Measurements from ENCODE around the gene VRK3.
A peak's percentile ranks its signal among the peaks of the same experiment; 100 is the strongest.
"Not testable (repeated sequence)": the region's sequence is repeated elsewhere in the genome, so short reads cannot be mapped to it uniquely, and the experiment has no call there.

The VRK3 gene

GRCh38 chr19:49986354-49986753 is 38.8 kb downstream of the VRK3 start:
- DNase-seq: no peak

DNA sequence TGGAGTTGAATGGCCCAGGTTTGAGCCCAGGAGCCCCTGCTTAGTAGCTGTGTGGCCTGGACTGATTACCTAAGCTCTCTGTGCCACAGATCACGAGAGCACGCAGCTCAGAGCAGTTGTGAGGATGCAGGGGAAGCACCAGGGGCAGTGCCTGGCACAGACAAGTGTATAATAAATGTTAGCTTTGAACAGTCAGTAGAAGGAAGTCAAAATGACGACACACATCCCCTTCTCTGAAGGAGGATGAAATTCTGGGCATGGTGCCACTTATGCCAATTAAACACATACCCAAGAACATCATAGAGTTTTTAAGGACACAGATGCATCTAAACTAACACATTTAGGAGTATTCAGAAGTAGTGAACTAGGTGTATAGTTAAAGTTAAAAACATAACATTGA is 39.3 kb downstream of the VRK3 start:
- no peak for DNase-seq

DNA sequence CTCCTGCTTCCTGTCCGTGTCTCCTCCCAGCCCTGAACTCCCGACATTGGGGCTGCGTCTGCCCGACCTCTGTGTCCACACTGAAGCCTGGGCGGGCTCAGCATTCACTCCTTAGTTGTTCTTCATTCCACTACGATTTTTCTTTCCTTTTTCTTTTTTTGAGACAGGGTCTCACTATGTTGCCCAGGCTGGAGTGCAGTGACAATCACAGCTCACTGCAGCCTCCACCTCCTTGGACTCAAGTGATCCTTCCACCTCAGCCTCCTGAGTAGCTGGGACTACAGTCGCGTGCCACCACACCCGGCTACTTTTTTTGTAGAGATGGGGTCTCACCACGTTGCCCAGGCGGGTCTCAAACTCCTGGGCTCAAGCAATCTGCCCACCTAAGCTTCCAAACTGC is 40.7 kb downstream of the VRK3 start:
- no peak for DNase-seq

DNA sequence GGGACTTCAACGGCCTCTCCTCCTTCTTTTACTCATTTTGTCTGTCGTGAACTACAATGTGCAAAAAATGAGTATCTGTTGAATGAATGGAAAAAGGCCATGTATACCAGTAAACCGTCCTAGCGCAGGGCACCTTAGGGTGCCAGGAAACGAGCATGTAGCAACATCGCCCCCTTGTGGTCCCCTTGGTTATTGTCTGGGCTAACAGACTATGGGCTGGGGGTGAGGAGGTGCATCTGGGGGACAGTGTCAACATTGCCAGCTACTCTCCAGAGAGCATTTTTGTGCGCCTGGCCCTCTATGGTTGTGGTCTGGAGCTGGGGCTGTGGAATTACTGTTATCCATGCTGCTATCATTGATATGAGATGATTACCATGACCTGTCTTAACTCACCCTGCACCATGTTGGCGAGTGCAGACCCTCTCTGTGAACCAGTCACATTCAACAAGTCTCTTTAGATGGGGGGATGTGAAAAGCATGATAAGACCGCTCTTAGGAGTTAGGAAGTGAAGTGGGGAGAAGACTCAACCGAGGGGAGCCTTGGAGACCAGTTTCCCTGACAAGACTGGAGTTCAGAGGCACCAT is 41.4 kb downstream of the VRK3 start:
- DNase-seq: peak; percentile 82

DNA sequence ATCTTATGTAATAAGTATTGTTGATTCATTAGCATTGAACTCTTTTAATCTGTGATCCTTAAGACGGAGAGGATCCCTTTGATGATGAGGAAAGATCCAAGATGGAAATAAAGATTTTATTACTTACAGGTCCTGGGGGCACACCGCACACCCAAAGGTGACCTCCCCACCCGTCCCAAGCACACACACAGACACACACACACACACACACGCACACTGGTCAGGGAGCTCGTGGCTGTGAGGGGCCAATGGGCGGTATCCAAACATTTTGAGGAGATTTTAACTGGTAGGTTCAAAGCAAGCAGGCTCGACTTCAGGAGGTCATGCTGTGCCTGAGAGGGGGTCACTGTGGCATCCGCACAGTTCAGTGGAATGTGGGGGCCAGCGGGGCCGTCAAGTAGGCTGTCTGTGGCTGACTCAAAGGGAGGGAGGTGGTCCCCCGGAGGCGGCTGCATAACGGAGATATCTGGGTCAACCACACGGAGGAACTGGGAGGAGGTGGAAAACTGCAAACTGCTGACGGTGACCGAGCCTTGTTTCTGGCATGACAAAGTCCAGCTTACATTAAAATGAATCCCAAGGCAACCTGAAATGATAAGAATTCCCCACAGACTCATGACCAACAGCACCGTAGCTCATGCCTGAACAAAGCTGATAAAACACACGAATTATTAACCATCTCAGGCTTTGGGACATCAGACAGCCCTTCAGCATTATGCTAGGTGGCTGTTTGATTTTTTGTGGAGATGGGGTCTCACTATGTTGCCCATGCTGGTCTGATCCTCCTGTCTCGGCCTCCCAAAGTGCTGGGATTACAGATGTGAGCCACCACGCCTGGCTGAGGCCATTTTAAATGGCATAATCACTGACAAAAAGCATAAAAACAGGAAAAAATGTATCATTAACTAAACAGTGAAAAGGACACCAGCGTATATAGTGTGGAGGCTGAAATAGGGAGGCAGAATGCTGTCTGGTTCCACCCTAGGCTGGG is 43.3 kb downstream of the VRK3 start:
- no peak for DNase-seq

GRCh38 chr19:49978324-49978723 is 46.8 kb downstream of the VRK3 start:
- no peak for DNase-seq

- no peak for DNase-seq
These were observed 47.3 kb downstream of the VRK3 start for GRCh38 chr19:49977881-49978280.

GRCh38 chr19:49977076-49977475 is 48.1 kb downstream of the VRK3 start:
- DNase-seq: no peak

GRCh38 chr19:49976496-49976895 is 48.7 kb downstream of the VRK3 start:
- DNase-seq: no peak

- no peak for DNase-seq
These were observed 50.1 kb downstream of the VRK3 start for GRCh38 chr19:49975051-49975450.

- DNase-seq: no peak
These were observed 51.2 kb downstream of the VRK3 start for GRCh38 chr19:49973987-49974386.

GRCh38 chr19:49972841-49973240 is 52.3 kb downstream of the VRK3 start:
- DNase-seq: no peak

- DNase-seq: no peak
These were observed 53.2 kb downstream of the VRK3 start for GRCh38 chr19:49971991-49972411.

- not testable (repeated sequence) for DNase-seq
These were observed 55.8 kb downstream of the VRK3 start for GRCh38 chr19:49969355-49969754.

DNA sequence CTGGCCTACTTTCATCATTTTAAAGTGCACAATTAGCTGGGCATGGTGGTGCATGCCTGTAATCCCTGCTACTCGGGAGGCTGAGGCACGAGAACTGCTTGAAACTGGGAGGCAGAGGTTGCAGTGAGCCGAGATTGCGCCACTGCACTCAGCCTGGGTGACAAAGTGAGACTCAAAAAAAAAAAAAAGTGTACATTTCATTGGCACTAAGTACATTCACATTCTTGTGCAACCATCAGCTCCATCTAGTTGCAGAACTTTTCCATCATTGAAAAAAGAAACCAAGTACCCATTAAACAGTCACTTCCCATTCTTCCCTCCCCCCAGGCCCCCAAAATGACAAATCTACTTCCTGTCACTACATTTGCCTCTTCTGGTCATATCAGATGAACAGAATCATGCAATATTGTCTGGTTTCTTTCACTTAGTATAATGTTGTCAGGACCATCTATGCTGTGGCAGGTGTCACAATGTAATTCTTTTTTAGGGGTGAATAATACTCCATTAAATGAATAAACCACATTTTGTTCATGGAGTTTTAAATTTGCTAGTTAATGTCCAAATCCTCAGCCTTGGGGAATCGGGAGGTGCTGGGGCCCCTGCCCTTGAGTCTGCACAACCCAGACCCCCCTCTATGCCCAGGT is 56.8 kb downstream of the VRK3 start:
- DNase-seq: no peak

DNA sequence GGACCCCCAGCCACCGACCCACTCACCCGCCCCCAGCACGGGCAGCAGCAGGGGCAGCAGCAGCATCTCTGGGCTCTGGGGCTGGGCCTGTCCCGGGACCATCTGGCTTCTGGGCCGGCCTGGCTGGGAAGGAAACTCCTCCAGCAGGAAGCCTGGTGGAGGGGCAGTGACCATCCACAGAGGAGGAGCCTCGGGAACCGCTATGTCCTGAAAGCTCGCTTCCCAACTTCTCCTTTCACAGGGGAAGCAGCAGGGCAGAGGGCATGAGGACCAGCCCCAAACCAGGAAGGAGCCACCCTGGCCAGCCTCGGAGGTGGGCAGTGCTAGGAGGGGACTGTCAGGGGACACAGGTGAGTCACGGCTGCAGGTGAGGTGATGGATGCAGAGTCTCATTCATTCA is 64.2 kb downstream of the VRK3 start, which contains the start of gene SIGLEC11:
TSS of gene SIGLEC11 (minus strand) at position 193 of the 400 bp plus-strand sequence. CDS start at position 102, 91 bp downstream.
- not testable (repeated sequence) for DNase-seq

GRCh38 chr19:49959892-49960291 is 65.3 kb downstream of the VRK3 start:
- not testable (repeated sequence) for DNase-seq

DNA sequence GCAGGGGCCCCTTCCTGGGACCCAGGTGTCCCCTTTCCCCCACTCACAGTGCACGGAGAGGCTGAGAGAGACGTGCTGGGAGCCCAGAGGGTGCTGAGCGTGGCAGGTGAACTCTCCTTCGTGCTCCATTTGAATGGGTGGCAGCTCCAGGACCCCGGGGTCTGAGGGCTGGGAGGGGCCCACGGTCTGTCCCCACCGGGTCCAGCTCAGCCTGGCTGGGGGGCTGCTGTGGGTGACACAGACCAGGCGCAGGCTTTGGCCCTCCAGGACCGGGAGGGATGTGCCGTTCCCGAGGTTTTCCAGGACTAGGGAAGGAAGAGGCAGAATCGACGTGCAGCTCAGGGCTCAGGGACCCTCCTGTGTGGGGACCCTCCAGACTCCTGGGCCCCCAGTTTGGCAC is 66.6 kb downstream of the VRK3 start:
- DNase-seq: not testable (repeated sequence)

- not testable (repeated sequence) for DNase-seq
These were observed 67.0 kb downstream of the VRK3 start for GRCh38 chr19:49958144-49958543.

DNA sequence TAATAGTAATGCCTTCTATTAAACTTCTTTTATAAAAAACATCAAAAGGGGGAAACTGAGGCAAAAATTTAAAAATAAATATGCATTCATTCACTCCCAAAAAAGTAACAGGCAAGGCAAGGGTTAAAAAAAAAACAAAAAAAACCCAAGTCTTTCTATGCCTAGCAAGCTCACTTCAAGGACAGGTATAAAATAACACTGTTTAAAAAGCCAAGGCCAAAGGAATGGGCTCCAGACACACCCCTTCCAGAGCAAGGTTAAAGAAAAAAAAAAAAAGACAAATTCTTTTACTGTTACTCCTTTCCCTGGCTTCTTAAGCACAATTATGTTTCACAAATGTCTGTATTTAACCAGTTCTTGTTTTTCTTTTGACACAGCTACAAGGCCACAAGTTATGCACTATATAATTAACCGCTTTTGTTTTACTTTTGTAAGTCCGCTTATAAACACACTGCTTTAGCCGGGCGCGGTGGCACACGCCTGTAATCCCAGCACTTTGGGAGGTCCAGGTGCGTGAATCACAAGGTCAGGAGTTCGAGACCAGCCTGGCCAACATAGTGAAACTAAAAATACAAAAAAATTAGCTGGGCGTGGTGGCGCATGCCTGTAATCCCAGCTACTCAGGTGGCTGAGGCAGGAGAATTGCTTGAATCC is 67.8 kb downstream of the VRK3 start:
- DNase-seq: no peak

GRCh38 chr19:49956115-49956495 is 69.1 kb downstream of the VRK3 start:
- no peak for DNase-seq

DNA sequence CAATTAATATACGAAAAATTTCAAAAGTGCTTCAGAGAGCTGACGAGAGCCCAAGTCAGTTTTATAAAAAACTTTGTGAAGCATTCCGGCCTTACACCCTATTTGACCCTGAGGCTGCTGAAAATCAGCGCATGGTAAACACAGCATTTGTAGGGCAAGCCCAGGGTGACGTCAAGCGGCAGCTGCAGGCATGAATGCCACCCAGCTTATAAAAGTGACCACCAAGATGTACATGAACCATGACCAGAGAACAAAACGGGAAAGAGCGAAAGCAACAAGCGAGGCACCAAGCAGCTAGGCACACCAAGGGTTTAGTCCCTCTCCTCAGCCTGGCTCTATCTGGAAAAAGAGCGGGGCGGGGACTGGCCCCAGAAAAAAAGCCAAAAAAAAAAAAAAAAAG is 70.2 kb downstream of the VRK3 start:
- no peak for DNase-seq
